Endothelial cell (in vitro differentiated cells): Measurements from ENCODE around the gene MMP27. TPM values are rescaled to one million over a fixed set of nuclear protein-coding genes. Genes with fewer than 3 reads are reported as not detected.

Experiments
- DNase-seq: peaks from one replicate; pipeline ENCODE4 v3.0.0; 2021; ENCODE audit warnings: low spot score
- H3K27ac Mint-ChIP-seq: one replicate; pipeline ENCODE4 v1.8.0; 2021; ENCODE audit warnings: mixed read lengths, inconsistent platforms; ENCODE audit not compliant: unreplicated experiment
- H3K27me3 Mint-ChIP-seq: one replicate; pipeline ENCODE4 v1.8.0; 2021; ENCODE audit warnings: mild to moderate bottlenecking, moderate library complexity, mixed read lengths, inconsistent platforms; ENCODE audit not compliant: unreplicated experiment
- H3K36me3 Mint-ChIP-seq: one replicate; pipeline ENCODE4 v1.8.0; 2021; ENCODE audit warnings: mild to moderate bottlenecking, low read depth, mixed read lengths, inconsistent platforms; ENCODE audit not compliant: unreplicated experiment
- H3K4me1 Mint-ChIP-seq: one replicate; pipeline ENCODE4 v1.8.0; 2021; ENCODE audit warnings: mild to moderate bottlenecking, mixed read lengths, inconsistent platforms; ENCODE audit not compliant: unreplicated experiment
- H3K4me3 Mint-ChIP-seq: one replicate; pipeline ENCODE4 v1.8.0; 2021; ENCODE audit warnings: mild to moderate bottlenecking, mixed read lengths, inconsistent platforms; ENCODE audit not compliant: unreplicated experiment
- H3K9me3 Mint-ChIP-seq: one replicate; pipeline ENCODE4 v1.8.0; 2021; ENCODE audit warnings: mixed read lengths, inconsistent platforms; ENCODE audit not compliant: unreplicated experiment
- total RNA-seq: library from RNA; stranded (reverse); fragmentation: NEBNext Ultra II Directional; extraction: Animal tissue kit (Norgen Biotek cat#: 25700); gene quantifications from one replicate; pipeline ENCODE4 v1.2.1, GENCODE V29; 2021; ENCODE audit not compliant: unreplicated experiment
- TF ChIP-seq, protein P1 (sequence below): fragments of 200-600 bp; sonication (generic); IDR thresholded peaks from one replicate; pipeline ENCODE4 v1.5.0; 2021; ENCODE audit warnings: antibody characterized with exemption; ENCODE audit not compliant: unreplicated experiment

MMP27 gene
- total RNA-seq, 1 donor from 2014 or later, result not detected

DNA sequence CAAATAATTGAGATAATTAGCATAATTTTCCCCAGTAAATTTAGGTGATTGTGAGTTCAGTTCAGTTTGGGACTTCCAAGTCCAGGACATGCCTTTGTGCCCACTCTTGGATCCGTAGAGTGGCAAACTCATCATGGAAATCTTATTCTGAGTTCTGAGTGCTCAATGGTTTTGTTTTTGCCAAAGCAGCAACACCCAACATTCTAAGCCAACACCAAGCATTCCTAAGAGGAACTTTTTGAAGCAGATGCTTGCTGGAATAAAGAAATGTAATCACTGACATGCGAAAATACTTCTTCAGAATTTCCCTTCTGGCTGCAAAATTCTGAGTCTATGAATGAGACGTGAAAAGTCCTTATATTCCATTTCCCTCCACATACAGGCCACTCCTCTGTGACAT, 10.4 kb downstream of the MMP27 start:
- TF ChIP-seq, protein P1, sequence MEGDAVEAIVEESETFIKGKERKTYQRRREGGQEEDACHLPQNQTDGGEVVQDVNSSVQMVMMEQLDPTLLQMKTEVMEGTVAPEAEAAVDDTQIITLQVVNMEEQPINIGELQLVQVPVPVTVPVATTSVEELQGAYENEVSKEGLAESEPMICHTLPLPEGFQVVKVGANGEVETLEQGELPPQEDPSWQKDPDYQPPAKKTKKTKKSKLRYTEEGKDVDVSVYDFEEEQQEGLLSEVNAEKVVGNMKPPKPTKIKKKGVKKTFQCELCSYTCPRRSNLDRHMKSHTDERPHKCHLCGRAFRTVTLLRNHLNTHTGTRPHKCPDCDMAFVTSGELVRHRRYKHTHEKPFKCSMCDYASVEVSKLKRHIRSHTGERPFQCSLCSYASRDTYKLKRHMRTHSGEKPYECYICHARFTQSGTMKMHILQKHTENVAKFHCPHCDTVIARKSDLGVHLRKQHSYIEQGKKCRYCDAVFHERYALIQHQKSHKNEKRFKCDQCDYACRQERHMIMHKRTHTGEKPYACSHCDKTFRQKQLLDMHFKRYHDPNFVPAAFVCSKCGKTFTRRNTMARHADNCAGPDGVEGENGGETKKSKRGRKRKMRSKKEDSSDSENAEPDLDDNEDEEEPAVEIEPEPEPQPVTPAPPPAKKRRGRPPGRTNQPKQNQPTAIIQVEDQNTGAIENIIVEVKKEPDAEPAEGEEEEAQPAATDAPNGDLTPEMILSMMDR, result no peak
- no peaks in the 10 kb centered on the region for H3K4me1 Mint-ChIP-seq
- no peaks in the 10 kb centered on the region for H3K36me3 Mint-ChIP-seq

GRCh38 chr11:102685754-102686153, 19.8 kb downstream of the MMP27 start:
- no peak for DNase-seq
- H3K27me3 Mint-ChIP-seq, result no peaks in the 10 kb centered on the region
- H3K4me1 Mint-ChIP-seq, result peaks cover 5% of the 10 kb centered on the region
- H3K36me3 Mint-ChIP-seq, result no peaks in the 10 kb centered on the region
- H3K27ac Mint-ChIP-seq, result no peak overlapping the region
- TF ChIP-seq, protein P1, result no peak
- H3K9me3 Mint-ChIP-seq, result no peaks in the 10 kb centered on the region
- no peak overlapping the region for H3K4me3 Mint-ChIP-seq

More for the DNA sequence above, 10.4 kb downstream of the MMP27 start:
- Mint-ChIP-seq H3K4me3 (no peak overlapping the region), H3K9me3 (no peaks in the 10 kb centered on the region), H3K27me3 (no peaks in the 10 kb centered on the region), H3K27ac (no peak overlapping the region)
- no peak for DNase-seq

DNA sequence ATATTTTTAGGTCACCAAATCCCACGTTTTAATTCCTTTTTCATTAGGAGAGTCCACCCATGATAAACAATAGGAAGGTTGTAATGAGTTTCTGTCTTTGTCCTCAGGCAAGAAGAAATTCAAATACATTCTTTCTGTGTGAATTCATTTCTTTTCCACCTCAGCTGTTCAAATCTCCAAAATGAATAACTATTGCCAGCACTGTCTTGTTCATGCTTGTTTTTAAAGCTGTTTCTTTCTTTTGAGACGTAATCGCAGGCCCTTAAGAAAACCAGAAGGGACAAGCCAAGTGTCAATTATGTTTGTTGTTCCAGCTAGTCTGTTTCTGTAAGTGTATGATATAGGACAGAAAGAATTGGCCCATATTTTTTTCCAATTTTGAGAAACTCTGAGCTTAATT, 20.2 kb downstream of the MMP27 start:
- TF ChIP-seq, protein P1, result no peak
- no peak overlapping the region for H3K27ac Mint-ChIP-seq
- peaks cover 5% of the 10 kb centered on the region for H3K4me1 Mint-ChIP-seq
- no peaks in the 10 kb centered on the region for H3K27me3 Mint-ChIP-seq
- H3K9me3 Mint-ChIP-seq, result no peaks in the 10 kb centered on the region
- no peak overlapping the region for H3K4me3 Mint-ChIP-seq
- no peak for DNase-seq
- H3K36me3 Mint-ChIP-seq, result no peaks in the 10 kb centered on the region

GRCh38 chr11:102683277-102683676, 22.3 kb downstream of the MMP27 start:
- TF ChIP-seq, protein P1, result no peak
- Mint-ChIP-seq H3K4me3 (no peak overlapping the region), H3K27me3 (no peaks in the 10 kb centered on the region), H3K9me3 (no peaks in the 10 kb centered on the region), H3K4me1 (peaks cover 5% of the 10 kb centered on the region), H3K36me3 (no peaks in the 10 kb centered on the region), H3K27ac (no peak overlapping the region)
- no peak for DNase-seq

GRCh38 chr11:102680945-102681344, 24.6 kb downstream of the MMP27 start:
- H3K4me3 Mint-ChIP-seq, result no peak overlapping the region
- no peak for DNase-seq
- TF ChIP-seq, protein P1, result no peak
- H3K27ac Mint-ChIP-seq, result no peak overlapping the region
- H3K9me3 Mint-ChIP-seq, result no peaks in the 10 kb centered on the region
- no peaks in the 10 kb centered on the region for H3K4me1 Mint-ChIP-seq
- no peaks in the 10 kb centered on the region for H3K27me3 Mint-ChIP-seq
- H3K36me3 Mint-ChIP-seq, result no peaks in the 10 kb centered on the region
